Activated CD4-positive, alpha-beta T cell treated with anti-CD3 and anti-CD28 coated beads for 1 hour (primary cell): ENCODE results near the gene RPA1.
A peak's percentile ranks its signal among the peaks of the same experiment; 100 is the strongest.
"Not testable (repeated sequence)": the region's sequence is repeated elsewhere in the genome, so short reads cannot be mapped to it uniquely, and the experiment has no call there.

ENCODE experiments used
- DNase-seq: peaks from one replicate; pipeline ENCODE4 v3.0.0-alpha.2; 2020

RPA1 gene

GRCh38 chr17:1880851-1881630 lies 51.2 kb downstream of the RPA1 start:
- DNase-seq: no peak

- peak; percentile 9 for DNase-seq
Observed at GRCh38 chr17:1882836-1883235, 53.0 kb downstream of the RPA1 start.

GRCh38 chr17:1883536-1883935 lies 53.7 kb downstream of the RPA1 start:
- no peak for DNase-seq

- no peak for DNase-seq
Observed at GRCh38 chr17:1888741-1889140, 58.9 kb downstream of the RPA1 start.

GRCh38 chr17:1890758-1891450 lies 61.1 kb downstream of the RPA1 start:
- DNase-seq: no peak

GRCh38 chr17:1894753-1895339 lies 65.0 kb downstream of the RPA1 start:
- no peak for DNase-seq

GRCh38 chr17:1895479-1895878 lies 65.7 kb downstream of the RPA1 start:
- DNase-seq: not testable (repeated sequence)

- DNase-seq: no peak
Observed at GRCh38 chr17:1896243-1897104, 66.7 kb downstream of the RPA1 start.

- DNase-seq: no peak
Observed at GRCh38 chr17:1897105-1897656, 67.4 kb downstream of the RPA1 start.

GRCh38 chr17:1898332-1898731 lies 68.5 kb downstream of the RPA1 start:
- DNase-seq: no peak

- no peak for DNase-seq
Observed at GRCh38 chr17:1898872-1899271, 69.1 kb downstream of the RPA1 start.

- no peak for DNase-seq
Observed at GRCh38 chr17:1899403-1900000, 69.7 kb downstream of the RPA1 start.

- no peak for DNase-seq
Observed at GRCh38 chr17:1904273-1905182, 74.7 kb downstream of the RPA1 start.

- DNase-seq: no peak
Observed at GRCh38 chr17:1905190-1905913, 75.5 kb downstream of the RPA1 start.

GRCh38 chr17:1906662-1907101 lies 76.9 kb downstream of the RPA1 start:
- DNase-seq: no peak

GRCh38 chr17:1907216-1907631 lies 77.4 kb downstream of the RPA1 start:
- DNase-seq: no peak

GRCh38 chr17:1907909-1908698 lies 78.3 kb downstream of the RPA1 start:
- DNase-seq: no peak

- DNase-seq: no peak
Observed at GRCh38 chr17:1908699-1909309, 79.0 kb downstream of the RPA1 start.

GRCh38 chr17:1909985-1910384 lies 80.2 kb downstream of the RPA1 start:
- no peak for DNase-seq
